DMS79 treated with DMSO at 0.1 percent for 48 hours (cell line): ENCODE results near the gene PDPK1.
"Not testable (repeated sequence)": the region's sequence is repeated elsewhere in the genome, so short reads cannot be mapped to it uniquely, and the experiment has no call there.

Experiments used
- DNase-seq: peaks from one replicate; lab custom pipeline; 2025; lab: John Stamatoyannopoulos, UW

PDPK1 gene

DNA sequence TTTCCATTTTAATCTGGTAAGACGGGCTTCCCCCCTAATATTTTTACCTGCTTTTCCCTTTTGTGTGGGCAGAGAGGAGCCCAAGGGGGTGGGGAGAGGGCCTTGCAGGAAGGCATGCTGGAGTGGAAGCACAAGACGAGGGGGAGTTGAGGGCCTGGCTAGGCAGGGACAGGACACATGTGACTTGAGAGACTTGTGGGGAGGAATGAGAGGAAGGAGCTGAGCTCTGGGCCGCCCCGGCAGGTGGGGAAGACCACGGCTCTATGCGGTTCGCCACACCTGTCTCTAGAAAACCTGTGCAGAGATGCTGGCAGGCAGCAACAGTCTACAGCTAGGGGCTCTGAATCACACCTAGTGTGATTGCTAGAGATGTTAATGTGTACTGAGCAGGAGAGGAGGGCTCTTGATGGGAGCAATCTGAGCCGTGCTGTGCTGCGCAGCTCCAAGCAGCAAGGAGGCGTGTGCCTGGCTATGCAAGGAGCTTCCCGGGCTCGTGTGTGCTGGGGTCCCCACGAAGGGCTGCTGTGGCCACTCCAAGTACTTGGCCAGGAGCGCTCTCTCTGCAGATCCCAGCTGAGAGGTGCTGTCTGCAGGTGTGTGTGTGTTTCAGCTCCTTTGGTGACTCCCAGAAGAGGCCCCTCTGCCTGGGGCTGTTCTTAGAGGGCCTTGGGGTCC, 50.2 kb downstream of the PDPK1 start:
- DNase-seq, result no peak

DNA sequence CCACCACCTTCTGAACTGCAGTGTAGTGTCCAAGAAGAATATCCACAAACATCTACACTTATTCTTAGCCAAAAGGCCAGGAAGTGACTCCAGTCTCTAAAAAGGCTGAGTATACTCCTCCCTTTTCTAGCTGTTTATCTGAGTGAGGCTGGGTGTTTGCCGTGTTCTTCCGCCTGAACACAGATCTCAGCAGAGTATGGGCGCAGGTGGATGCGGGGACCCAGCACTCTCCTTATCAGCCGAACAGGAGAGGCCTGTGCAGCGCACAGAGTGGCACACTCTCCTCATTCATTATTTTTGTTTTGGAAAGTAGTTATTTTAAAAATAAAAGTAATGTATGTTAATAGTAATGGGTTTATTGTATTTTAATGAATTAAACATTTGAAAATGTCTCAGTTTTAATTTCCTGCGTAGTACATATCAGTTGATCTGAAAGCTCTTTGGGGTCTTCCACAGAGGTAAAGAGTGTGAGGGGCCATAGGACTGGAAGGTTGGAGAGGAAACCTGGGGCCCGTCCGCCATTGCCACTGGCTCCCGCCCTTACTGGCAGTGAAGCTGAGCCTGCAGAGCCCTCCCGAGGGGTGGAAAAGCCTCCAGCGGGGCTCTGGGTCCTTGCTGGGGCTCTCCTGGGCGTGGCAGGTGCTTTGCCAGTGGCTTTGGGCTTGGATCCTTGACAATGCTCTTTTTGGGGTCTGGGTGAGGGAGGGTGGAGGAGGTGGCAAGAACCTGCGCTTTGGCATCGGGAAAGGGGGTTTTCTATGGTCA, 53.8 kb downstream of the PDPK1 start:
- no peak for DNase-seq

DNA sequence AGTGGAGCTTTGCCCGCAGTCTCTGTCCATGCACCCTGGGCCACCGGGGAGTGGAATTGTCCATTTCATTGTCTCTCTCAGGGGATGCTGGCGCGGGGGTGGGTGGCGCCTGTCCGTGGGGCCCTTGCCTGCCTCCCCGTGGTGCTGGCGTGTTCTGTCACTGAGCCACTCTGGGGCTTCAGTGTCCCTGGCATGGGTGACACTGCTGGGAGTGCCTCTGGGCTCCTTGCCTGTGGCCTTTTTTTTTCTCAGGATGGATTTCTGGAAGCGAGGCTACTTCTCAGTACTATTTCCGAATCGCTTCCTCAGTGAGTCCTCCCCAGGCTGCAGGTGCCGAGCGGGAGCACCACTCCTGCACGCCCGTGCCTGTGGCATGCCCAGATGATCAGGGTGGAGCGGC, 55.0 kb downstream of the PDPK1 start:
- no peak for DNase-seq

DNA sequence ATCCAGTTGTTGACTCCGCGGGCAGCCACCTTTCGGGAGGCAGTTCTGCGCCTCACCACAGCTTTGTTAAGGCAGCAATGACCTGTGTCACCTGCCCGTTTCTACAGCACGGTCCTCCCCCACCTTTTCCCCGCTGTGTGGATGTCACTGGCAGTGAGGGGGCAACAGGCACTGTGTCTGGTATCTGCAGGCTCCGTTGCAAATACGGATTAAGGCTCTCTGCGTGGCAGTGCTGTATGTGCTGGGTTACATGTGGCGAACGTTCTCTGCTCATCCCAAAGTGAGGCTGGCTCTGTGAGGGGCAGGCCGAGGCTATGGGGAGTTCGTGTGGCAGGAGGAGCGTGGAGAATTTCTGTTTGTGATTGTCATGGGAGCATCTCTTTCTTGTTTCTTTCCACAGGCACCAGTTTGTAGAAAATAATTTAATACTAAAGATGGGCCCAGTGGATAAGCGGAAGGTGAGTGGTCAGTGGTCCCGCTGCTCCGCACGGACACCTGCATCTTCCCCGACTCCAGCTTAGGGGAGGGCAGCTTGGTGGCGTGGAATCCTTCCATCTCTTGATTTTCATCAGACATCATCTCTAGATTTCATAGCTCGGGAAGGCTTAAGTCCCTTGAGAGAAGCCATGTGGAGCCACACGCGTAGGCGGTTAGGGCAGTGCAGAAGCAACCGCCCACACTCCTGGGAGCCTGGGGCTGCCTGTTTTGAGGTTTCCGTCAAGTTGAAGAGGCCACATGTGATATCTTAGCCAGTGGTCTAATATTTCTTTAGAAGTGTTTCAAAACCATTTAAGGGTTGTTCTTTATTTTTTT, 57.8 kb downstream of the PDPK1 start:
- no peak for DNase-seq

DNA sequence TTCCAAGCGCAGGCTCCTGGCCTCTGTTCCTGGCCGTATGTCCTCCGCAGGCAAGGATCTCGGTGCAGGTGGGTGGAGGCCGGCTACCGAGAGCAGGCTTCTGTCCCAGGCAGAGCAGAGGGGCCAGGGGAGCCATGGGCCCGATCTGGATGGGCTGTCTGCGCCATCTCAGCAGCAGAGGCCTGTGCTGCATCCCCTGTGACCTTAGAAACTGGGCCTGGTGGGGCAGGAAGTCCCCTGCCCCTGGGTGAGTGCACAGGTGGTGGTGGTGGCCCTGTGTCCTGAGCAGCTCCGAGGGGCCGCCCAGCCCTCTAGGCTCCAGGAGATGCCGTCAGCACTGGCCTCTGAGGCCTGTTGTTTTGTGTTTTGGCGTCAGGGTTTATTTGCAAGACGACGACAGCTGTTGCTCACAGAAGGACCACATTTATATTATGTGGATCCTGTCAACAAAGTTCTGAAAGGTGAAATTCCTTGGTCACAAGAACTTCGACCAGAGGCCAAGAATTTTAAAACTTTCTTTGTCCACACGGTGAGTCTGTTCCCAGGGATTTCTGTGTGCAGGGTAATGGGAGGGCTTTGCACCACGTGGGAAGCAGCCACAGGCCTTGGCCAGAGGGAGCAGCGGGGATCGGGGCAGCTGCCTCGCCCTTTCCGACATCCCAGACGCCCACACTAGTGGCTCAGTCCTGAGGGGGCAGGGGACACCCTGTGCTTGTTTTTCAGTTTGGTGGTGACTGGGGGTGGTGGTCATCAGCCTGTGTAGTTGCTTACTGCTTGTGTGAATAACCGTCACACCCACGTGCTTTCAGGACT, 59.1 kb downstream of the PDPK1 start:
- no peak for DNase-seq

DNA sequence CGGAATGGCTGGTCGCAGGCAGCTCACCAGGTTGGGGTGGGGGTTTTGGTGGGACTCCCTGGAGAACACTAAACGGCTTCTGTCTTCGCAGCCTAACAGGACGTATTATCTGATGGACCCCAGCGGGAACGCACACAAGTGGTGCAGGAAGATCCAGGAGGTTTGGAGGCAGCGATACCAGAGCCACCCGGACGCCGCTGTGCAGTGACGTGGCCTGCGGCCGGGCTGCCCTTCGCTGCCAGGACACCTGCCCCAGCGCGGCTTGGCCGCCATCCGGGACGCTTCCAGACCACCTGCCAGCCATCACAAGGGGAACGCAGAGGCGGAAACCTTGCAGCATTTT, 59.7 kb downstream of the PDPK1 start:
- DNase-seq, result no peak

DNA sequence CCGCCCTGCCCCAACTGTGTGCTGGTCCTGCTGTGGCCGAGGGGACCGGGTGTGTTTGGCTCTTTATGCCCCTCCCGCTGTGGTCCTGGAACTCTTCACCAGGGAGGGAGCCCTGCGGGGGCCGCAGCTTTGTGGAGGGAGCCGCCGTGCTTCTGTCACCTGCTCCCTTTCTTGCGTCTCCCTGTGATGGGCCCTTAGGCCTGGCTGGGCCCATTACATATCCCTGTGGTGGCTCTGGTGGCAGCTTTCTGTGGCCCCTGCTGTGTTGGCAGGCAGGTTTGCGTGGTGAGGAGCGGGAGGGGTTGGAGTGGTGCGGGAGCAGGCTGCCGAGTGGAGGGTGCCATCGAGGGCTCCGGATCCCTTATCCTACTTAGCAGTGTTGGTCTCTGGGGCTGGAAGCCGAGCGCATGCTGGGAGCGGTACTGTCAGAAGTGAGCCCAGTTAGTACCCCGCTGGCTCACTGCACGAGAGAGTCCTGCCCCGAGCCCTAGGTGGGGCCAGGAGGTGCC, 60.4 kb downstream of the PDPK1 start:
- no peak for DNase-seq

DNA sequence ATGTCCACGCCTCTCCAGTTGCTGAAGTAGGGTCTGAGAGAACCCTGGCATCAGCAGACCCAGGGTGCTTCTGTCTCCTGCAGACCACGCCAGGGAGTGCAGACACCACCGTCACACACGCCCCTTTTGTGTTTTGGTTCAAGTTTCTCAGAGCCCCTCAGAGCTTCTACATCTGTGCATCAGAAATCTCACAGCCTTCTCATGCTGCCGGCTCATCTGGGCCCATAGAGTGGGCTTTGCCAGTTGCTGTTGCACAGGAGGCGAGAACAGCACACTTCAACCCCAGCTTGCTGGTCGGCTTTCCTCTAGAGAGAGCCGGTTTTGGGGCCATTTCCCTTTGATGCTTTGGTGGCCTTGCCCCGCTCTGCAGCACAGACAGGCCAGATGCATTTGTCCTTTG, 60.9 kb downstream of the PDPK1 start:
- no peak for DNase-seq

DNA sequence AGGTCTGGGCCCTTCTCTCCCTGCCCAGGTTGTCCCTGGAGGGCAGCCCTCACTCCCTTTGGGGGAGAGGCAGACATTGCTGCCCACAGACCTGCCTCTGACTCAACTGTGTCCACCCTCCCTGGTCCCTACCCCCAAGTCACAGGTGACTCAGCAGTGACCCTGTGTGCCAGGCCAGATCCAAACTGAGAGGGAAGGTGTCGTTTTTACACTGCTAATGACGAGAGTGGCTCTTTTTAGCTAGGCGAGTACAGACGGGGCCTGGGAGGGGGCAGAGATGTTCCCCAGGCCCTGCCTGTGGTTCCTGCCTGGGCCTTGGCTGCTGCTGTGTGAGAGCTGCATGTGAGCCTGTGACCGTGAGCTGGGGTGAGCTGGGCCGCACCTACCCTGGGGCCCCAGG, 61.3 kb downstream of the PDPK1 start:
- DNase-seq, result not testable (repeated sequence)

DNA sequence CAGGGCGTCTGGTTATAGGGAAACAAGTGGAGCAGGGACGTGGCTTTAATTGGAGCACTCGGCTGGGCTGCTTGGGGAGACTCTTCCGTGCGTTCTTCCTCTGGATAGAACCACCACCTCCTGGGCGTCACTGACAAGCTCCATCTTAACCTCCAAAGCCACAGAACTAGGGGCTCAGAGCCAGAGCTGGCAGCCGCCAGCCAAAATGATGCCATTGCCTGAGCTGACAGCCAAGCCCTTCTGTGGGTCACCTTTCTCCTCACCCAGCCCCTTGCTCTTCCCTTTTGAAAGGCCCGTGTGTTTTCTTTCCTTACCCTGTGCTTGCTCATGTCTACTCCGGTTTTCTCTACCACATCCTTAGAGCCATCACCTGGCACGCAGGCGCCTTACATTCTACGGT, 62.0 kb downstream of the PDPK1 start:
- not testable (repeated sequence) for DNase-seq

DNA sequence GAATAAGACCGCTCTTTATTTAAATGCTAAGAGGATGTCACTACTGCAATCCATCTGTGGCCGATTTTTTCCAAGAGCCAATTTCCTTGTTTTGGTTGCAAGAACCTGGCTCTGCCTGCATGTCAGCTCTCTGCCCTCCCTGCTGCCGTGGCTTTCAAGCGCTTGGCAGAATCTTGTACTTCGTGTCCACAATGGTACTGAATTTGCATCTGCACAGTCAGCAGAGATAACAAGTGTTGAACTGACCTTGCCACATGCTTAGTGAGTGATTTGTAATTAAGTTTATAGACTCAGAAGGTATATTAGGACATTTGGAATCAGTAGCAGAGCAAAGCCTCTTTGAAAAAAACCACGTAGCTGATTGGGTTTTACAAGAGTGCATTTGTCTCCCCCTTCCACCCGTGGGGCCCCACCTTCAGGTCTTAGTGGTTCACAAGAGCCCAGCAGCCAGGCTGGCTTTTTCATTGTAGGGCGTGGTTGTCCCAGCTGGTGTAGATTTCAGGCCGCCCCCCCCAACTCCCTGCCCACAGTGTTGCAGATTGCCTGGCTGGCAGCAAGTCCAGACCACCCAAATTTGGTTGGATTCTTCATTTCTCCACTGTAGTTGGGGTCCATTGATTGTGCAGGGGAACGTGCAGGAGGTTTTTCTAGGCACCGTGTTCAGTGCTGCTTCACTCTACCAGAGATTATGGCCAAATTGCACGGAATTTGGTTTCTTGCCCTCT, 63.6 kb downstream of the PDPK1 start:
- not testable (repeated sequence) for DNase-seq

DNA sequence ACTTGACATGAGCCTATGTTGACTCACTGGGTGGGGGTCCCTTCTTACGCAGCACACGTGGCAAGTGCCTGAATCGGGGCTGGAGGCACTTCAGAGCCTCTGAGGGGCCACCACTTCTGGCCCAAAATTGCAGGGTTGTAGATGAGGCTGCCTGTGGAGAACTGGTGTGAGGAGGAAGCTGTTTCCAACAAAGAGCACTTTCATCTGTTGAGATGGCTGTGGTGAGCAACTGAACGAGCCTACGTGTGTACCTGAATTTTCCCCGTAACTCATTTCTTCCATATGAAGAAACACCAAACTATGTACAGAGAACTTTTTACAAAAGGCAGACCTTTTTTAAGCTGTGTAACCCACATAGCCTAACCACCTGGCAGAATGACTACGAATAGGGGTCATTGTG, 64.4 kb downstream of the PDPK1 start:
- not testable (repeated sequence) for DNase-seq

DNA sequence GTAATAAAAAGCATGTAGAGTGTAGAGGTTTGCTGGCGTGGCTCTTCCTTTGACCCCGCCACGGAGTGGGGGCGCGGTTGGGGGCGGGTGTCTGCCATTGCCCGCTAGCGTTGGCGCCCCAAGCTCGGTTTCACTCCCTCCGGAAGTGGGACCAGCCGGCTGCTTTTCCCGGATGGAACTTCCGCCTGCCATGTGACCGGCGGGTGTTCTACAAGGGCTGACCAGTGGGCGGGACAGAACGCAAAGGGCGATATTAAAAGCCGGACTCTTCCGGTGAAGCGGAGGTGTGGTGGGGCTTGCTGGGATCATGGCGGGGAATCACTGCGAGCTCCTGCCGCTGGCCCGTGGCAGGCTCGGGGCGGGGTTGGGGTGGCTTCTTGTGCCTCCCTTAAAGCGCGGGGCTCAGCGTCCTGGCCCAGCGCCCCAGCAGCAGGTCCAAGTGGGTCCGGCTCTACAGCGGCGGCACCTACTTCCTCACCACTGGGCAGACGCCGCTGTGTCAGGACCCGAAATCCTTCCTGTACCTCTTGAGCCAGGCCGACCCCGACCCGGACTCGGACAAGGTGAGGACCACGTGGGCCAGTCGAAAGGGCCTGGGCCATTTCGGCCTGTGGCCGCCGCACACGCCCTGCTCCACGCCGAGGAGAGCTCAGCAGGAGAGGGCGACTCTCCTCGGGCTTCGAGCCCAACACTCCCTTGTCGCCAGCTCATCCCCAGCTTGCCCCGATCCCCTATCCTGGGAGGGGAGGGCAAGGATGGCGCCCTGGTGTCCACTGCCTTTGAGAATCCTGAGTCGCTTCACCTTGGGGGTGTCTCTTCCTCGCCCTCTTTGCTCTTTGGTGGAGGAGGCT, 65.6 kb downstream of the PDPK1 start:
- DNase-seq, result peak; percentile 91

DNA sequence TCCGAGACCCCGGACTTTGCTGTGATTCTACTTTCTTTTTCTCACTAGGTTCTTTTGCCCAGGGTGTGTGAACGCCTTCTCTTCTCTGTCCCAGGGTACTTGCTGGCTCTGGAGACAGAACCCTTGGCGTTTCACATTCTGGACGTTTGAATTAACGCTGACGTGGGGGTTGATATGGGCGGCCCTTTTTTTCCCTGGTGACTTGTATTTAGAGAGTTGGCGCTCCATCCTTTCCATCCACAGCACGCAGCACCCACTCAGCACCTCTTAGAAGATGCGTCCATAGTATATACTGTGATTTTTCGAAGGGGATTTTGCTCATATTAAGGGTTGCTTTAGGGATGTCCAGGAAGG, 66.2 kb downstream of the PDPK1 start:
- not testable (repeated sequence) for DNase-seq

DNA sequence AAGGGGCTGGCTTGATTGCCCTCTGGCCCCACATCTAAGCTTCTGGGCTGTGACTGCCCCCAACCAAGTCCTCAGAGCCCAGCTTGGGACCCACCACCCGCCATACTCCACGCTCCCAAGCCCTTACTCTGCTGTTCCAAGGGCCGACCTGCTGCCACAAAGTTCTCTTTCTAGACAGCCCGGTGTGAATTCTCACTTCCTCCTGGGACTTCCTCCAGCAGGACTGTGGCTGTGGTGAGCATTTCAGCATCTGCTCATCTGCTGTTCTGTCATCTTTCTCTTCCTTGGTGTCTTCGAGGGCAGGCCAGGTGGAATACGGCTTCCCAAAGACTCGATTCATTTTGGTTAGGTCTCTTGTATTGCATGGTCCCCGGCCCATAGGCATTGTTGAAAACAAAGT, 69.0 kb downstream of the PDPK1 start:
- not testable (repeated sequence) for DNase-seq

DNA sequence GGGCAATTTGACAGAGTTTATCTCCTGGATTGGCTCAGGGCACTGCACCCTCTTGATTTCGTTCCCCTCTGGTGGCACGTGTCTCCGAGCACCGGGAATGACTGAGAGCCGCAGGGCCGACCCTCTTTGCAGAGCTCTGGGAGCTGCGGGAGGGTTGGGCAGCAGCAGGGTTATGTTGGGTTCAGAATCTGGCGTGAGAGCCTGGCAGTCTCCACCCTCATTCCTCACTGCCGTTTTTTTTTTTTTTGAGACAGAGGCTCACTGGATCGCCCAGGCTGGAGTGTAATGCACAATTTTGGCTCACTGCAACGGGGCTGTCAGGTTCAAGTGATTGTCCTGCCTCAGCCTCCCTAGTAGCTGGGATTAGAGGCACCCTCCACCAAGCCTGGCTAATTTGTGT, 71.5 kb downstream of the PDPK1 start:
- DNase-seq, result not testable (repeated sequence)

DNA sequence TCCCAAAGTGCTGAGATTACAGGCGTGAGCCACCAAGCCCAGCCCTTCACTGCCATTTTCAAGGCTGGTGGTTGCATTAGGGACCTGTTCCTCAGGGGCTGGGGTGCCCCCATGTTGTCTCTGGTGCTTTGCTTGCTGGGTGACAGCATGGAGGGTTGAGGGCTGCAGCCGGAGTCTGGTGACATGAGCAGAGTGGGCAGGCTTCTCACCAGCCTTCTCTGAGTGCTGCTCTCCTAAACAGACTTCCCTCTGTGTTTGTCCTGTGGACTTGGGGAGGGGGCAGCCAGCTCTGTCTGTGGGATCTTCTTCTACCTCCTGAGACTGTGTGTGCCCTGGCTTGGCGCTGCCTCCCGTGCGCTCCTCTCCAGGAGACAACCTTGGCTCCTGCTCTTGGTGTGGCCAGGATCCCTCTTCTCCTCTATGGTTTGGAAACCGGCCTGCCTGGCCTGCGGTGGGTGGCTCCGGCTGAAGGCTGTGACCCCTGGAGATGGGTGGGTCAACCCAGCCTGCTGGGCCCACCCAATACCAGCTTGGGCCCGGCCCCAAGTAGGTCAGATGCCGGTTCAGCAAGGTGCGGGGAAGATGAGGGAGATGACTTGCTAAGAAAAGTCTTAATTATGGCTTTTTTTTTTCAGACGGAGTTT, 72.1 kb downstream of the PDPK1 start:
- DNase-seq, result no peak

DNA sequence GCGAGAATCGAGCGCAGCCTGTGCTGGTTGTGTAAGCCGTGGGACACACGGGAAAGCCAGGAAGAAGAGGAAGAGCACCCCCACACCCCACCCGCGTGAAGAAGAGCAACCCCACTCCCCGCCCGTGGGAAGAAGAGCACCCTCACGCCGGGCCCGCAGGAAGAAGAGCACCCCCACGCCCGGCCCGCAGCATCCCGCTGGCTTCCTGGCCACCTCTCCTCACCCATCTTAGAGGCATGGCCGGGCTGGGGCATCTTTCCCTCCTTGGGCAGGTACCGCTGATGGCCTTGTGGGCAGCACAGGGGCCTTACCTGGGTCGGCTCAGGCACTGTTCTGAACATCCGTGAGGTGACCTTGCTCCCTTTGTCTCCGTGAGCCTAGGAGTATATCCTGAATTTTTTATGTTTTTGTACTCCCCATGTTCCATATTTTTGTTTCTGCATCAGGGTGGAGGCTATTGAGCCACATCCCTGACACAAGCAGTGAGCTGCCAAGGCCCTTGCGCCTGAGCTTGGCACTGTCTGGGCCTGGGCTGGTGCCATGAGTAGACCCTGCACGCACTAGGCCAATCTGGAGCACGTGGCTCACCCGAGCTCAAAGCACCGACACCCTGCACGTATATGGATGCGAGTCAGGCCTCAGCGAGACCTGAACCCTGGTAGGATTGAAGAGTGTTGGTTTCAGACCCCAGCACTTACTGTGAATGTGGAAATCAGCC, 73.1 kb downstream of the PDPK1 start:
- no peak for DNase-seq

DNA sequence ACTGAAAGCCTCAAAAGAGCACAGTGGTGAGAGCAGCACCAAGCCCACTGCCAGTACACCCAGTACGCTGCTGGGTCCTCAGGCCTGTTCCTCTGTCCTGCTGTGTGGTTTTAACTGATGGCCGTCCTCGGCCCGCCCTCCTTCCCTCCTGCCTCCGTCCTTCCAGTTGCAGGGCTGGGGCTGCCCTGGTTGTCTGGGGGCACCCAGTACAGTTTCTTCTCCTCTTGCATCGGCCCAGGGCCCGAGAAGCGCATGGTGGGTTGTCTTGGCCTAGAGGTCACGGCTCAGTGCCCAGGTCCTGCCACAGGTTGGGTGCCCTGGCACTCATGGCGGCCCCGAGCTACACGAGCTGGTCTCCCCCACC, 73.7 kb downstream of the PDPK1 start:
- DNase-seq, result no peak
